GM19239 (cell line): ENCODE data around the gene PKIB.

Experiments used
- DNase-seq: peaks from one replicate; pipeline ENCODE4 v3.0.0; 2011; ENCODE audit warnings: low spot score; ENCODE audit not compliant: insufficient read length
- FAIRE-seq: peaks from 2 replicates; lab custom pipeline; 2011; peaks lifted over from hg19 to GRCh38; lab: Jason Lieb, UNC

Gene PKIB

DNA sequence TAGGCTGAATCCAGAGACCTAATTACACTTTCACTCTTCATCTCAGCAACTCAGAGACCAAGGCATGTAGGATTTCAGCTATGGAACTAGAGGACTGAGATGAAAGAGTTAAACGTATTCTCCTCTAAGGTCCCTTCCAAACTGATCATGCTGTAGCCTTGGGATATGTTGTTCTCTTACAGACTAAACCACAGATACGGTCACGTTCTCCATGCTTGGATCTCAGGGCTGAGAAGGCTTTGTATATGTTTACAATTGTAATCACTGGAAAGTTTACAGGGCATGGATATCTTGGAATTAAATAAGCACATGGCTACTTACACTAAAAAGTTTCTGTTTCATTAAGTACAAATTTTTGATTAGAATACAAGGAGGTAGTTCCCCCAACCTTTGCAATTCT lies 50.1 kb downstream of the PKIB start:
- no peak for DNase-seq
- FAIRE-seq = no peak

- FAIRE-seq = no peak
- DNase-seq = no peak
These were observed 53.8 kb downstream of the PKIB start for GRCh38 chr6:122663981-122664380.

DNA sequence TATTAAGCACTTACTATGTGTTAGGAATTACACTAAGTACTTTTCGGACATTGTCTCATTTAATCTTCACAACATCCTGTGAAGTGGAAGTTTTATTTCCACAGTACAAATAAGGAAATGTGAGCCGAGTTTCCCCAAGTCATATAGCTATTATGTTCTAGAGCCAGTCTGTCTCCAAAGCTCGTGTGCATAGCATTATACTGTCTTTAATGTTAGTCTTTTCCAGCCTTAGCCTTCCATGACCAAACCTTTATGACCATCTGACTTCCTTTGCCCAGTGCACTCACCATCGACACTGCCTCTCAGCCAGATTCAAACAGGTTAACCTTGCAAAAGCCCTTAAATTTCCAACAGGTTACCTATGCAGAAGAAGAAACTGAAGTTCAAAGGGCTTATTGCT lies 55.7 kb downstream of the PKIB start:
- DNase-seq (no peak), FAIRE-seq (no peak)

DNA sequence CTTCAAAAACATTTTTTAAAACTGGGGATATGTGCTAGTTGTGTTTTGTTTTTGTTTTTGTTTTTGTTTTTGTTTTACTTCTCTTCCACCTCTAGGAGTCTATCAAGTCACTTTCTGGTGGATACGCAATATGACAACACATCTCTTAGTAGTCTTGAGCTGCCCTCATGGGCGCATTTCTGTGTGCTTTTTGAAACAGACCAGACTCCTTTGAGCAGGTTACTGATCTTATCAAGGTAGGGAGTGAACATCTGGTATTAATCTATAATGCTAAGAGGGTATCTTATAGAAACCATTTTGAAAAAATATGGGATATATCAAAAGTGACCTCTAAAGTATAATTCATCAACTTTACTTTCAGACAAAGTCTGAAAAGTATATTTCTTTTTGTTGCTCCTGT lies 56.2 kb downstream of the PKIB start:
- DNase-seq = no peak
- FAIRE-seq = no peak

- FAIRE-seq (no peak), DNase-seq (no peak)
These were observed 59.2 kb downstream of the PKIB start for GRCh38 chr6:122669418-122669817.

DNA sequence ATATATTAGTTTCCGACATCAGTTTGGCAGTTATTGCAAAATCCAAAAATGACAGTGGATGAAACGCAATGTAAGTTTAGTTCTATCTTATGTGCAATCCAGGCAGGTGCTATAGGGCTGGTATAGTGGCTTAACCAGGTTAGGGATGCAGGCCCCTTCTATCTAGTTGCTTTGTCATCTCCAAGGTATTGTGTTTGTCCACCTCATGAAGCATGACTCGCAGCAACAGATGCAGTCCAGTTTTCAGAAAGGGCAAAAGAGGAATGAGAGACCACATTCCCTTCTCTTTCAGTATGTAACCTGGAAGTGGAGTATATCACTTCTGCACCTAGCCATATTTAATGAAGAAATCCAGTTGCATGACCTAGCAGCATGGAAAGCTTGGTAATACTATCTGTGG lies 59.7 kb downstream of the PKIB start:
- no peak for DNase-seq
- FAIRE-seq = no peak

DNA sequence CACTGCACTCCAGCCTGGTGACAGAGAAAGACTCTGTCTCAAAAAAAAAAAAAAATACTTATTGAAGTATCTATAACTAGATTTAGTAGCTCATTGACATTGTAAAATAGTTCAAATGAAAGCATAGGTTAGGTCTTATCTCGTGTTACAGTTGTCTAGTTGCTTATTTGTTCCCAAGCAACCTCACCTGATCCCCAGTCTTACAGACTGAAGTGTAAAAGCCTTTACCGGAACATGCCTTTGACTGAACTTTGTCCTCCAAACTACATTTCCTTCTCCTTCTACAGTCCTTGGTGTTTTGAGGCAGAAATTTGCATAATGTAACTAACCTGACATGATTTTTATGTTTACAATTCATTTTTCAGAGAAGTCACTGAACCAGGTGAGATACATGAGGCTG lies 61.0 kb downstream of the PKIB start:
- FAIRE-seq (no peak), DNase-seq (no peak)

GRCh38 chr6:122673343-122673961 lies 63.2 kb downstream of the PKIB start:
- no peak for DNase-seq
- no peak for FAIRE-seq

- FAIRE-seq = no peak
- DNase-seq = no peak
These were observed 65.9 kb downstream of the PKIB start for GRCh38 chr6:122676146-122676545.

DNA sequence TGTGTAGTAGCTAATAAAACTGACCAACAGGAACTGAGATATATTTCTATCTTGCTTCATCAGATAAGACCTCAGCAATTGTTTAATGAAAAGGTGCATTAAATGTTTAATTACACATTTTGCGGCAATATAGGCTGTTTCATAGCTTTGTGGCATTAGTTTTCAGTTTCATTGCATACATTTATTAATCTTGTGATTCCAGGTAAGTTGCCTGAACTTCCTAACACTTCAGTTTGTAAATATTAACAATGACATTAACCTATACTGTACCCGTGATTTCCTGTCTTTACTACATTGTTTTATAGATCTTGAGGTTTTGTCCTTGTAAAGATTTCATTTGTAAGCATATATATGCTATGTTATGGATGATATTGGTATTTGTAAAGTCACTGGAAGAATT lies 66.5 kb downstream of the PKIB start:
- DNase-seq (no peak), FAIRE-seq (no peak)

- no peak for FAIRE-seq
- no peak for DNase-seq
These were observed 67.2 kb downstream of the PKIB start for GRCh38 chr6:122677406-122677805.

DNA sequence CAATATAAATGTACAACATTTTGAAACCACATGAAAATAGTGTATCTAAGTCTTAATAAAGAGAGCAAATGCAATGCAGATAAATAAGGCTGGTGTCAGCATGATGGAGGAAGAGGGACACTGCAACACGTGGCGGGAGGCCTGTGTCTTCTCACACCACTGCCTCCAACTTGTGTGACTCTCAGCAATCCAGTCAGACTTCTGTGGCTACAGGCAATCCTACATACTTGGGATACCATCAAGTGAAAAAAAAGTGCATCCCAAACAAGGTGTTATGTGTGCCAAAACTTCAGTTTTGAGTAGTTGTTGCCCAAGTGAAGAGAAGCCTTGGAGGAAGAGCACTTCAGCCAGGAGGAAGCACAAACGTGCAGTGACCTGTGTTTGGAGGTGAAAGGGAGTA lies 68.6 kb downstream of the PKIB start:
- no peak for DNase-seq
- FAIRE-seq = no peak

DNA sequence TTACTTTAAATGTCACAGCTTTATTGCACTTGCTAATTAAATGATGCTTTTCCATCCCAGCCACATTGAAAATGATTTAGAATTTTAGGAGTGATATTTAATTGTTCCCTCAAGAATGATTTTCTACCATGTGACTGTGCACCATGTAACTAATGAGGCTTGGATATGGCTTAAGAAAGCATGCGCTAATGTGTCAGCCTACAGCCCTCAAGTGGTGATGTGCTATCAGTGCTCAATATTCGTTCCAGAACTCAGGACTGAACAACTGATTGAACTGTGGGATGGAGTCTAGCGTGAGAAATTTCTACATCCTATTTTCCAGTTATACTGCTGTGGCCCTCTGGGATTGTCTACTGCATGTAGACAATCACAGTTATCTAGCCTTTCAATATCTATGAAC lies 71.5 kb downstream of the PKIB start:
- FAIRE-seq (no peak), DNase-seq (no peak)

GRCh38 chr6:122683989-122684651 lies 73.9 kb downstream of the PKIB start:
- FAIRE-seq (no peak), DNase-seq (no peak)

DNA sequence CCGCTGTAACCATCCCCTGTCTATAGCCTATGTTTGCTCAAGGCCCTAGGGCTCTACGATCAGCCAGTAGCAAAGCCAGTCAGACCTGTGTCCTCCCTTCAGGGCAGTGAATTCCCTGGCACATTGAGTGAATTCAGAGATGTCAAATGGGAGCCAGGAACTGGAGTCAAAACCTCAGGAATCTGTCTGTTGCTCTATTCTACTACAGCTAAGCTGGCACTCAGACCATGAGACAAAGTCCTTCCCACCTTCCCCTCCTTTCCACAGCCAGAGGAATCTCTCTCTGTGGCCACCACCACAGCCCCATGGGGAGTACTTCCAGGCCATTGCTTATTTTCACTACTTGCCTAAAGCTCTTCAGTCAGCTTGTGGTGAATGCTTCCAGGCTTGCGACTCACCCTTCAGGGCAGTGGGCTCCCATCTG lies 82.0 kb downstream of the PKIB start:
- DNase-seq (no peak), FAIRE-seq (no peak)

DNA sequence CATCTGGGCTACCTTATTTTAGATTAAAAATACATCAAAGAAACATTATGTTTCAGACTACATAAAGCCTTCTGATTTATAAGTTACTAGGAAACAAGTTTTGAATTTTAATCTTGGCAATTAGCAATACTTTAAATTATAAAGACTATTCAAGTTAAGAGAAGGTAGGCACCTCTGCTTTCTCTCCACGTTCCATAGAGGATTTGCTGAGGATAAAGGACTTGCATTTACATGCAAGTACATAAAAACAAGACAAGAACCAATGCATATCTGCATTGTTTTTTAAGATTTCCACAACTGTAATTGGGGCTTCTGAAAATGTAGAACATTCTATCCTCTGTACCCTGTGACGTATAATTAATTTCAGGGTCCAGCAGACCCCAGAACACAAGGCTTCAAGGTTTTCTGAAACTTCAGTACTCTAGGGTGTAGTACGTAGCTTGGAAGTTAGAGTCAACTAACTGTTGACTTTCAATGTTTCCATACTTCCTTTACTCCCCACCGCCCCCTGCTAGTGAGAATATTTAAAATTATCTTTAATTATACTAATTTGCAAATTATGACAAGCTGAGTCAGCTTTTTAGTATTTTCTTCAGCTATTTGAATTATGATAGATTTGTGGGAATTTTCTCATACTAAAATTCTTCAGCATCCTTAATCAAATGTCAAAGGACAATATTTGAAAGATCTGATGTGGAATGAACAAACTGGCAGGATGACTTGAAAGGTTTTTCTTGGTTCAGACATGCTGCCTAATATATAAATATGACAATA lies 82.8 kb downstream of the PKIB start:
- DNase-seq = no peak
- no peak for FAIRE-seq

DNA sequence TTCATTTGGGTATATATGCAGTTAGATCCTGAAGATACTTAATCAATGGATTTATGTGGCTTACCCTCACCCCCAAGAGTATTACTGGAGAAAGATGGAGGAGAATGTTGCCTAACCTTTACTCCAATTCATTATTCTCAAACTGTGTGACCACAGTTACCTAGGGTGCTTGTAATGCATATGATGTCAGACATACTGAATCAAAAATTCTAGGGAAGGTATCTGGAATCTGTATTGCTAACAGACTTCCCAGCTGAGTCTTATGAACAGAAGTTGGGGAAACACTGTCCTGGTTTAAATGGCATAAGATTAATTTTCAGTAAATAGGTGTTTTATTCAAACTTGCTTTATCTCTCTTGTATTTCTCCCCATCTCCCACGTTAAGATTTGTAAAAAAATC lies 83.9 kb downstream of the PKIB start:
- FAIRE-seq = no peak
- no peak for DNase-seq

GRCh38 chr6:122694602-122695001 lies 84.4 kb downstream of the PKIB start:
- FAIRE-seq (no peak), DNase-seq (no peak)

- DNase-seq = no peak
- FAIRE-seq = no peak
These were observed 85.0 kb downstream of the PKIB start for GRCh38 chr6:122695188-122695587.

- no peak for FAIRE-seq
These were observed 85.9 kb downstream of the PKIB start for GRCh38 chr6:122696079-122696478.

GRCh38 chr6:122696853-122697252 lies 86.6 kb downstream of the PKIB start:
- FAIRE-seq = no peak
- DNase-seq = no peak

More at GRCh38 chr6:122696079-122696478, 85.9 kb downstream of the PKIB start:
- no peak for DNase-seq
